NB4 (cell line): ENCODE measurements around the gene AGPAT3.

Source experiments
- DNase-seq: peaks from one replicate; pipeline ENCODE4 v3.0.0; 2010; ENCODE audit warnings: low read depth
- H3K4me3 ChIP-seq: one replicate; pipeline ENCODE4 v1.5.1; 2011; ENCODE audit warnings: mild to moderate bottlenecking, low read depth, low read length, moderate library complexity
- MYC ChIP-seq: IDR thresholded peaks from 2 replicates; pipeline ENCODE4 v1.6.1; 2011; ENCODE audit warnings: low read depth, low read length
- POLR2A ChIP-seq: IDR thresholded peaks from 2 replicates; pipeline ENCODE4 v1.6.1; 2011; ENCODE audit warnings: mild to moderate bottlenecking; ENCODE audit not compliant: insufficient read length; ENCODE audit errors: extremely low read depth

The AGPAT3 gene

DNA sequence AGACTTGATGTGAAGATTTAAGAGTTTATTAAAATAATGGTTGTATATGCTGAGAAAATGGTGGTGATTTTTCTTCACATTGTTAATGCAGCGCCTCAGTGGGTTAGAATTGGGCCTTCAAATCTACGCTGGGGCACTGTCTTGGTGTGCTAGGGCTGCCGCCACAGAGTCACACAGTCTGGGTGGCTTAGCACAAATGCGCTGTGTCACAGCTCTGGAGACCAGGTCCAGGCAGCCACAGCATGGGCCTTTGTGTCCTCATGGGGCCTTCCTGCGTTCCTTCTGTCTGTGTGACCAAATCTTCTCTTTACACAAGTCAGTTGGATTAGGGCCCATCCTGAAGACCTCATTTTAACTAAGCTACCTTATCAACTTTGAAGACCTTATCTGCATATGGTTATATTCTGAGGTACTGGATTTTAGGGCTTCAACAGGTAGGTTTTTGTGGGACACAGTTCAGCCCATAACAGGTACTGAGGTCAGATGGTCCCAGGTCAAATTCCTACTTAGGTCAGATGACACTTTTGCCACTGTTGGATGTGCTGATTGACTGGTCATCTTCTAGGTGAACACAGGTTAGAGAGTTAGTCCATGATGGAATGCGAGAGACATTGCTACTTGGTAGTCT, 164.6 kb downstream of the AGPAT3 start:
- no peak overlapping the region for H3K4me3 ChIP-seq
- TF ChIP-seq POLR2A, result no peak
- no peak for DNase-seq

DNA sequence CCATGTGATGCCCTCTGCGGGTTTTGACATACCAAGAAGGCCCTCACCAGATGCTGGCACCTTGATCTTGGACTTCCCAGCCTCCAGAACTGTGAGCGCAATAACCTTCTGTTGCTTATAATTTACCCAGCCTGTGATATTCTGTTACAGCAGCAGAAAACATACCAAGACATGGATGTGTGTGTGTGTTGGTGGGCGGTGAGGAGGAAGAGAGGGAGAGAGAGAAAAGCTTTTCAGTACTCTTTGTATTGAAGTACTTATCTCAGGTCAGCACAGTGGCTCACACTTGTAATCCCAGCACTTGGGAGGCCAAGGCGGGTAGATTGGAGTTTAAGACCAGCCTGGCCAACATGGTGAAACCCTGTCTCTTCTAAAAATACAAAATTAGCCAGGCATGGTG, 170.2 kb downstream of the AGPAT3 start:
- DNase-seq, result no peak
- TF ChIP-seq MYC, result no peak
- no peak overlapping the region for H3K4me3 ChIP-seq
